Measurements from ENCODE around the gene UBE2QL1. TPM values are rescaled to one million over a fixed set of nuclear protein-coding genes. Genes with fewer than 3 reads are reported as not detected.

The UBE2QL1 gene
- polyA plus RNA-seq, 1 experiment, result not detected

DNA sequence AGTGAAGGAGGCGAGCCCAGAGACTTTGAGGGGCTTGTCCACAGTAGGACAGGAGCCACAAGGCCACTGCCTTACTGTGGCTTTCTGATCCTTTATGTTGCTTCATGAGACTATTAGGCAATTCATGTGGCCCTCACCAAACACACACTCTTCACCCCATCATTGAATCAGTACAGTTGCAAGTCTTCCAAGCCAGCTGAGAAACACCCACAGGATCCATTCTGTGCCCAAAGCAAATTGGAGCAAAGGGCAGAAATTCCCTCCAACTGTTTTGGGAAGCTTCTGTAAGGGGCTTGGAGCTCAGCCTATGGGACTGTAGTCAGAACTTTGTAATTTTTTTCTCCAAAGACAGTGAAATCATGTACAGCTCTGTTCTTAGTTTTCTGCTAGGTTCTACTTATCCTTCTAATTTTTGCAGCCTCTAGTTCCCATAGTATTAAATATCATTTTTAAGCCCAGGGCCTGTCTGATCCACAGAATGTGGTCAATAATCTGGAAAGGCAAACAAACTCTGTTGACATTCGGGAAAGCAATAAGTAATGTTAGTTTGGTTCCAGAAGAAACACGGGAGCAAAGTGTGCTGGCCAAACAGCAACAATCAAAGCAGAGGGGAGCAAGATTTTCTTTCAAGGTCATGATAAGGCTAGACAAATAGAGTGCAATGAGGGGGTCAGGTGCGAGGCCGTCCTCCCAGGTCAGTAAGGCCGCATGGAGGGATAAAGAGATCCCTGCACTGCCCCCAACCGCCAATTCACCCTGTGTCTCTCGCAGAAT is 47.0 kb downstream of the UBE2QL1 start:
- TF ChIP-seq, protein P1, sequence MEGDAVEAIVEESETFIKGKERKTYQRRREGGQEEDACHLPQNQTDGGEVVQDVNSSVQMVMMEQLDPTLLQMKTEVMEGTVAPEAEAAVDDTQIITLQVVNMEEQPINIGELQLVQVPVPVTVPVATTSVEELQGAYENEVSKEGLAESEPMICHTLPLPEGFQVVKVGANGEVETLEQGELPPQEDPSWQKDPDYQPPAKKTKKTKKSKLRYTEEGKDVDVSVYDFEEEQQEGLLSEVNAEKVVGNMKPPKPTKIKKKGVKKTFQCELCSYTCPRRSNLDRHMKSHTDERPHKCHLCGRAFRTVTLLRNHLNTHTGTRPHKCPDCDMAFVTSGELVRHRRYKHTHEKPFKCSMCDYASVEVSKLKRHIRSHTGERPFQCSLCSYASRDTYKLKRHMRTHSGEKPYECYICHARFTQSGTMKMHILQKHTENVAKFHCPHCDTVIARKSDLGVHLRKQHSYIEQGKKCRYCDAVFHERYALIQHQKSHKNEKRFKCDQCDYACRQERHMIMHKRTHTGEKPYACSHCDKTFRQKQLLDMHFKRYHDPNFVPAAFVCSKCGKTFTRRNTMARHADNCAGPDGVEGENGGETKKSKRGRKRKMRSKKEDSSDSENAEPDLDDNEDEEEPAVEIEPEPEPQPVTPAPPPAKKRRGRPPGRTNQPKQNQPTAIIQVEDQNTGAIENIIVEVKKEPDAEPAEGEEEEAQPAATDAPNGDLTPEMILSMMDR (IDR thresholded peaks at IDR 0.05; ENCODE audit: low read depth, low read length), result no peak
- no peaks in the 10 kb centered on the region; the same call in 1 of the 2 replicates for H3K9me3 ChIP-seq (ENCODE audit: control insufficient read depth, insufficient read depth, low read length)
- H3K27ac ChIP-seq (ENCODE audit: low read depth, low read length), result no peak overlapping the region
- POLR2A ChIA-PET, result interaction anchor here (0.7 kb wide), 1 partner anchor 67 kb away, joined by 3 read pairs; no protein-coding TSS in a partner anchor
- no peak overlapping the region for H3K4me3 ChIP-seq (ENCODE audit: low read depth, low read length)
- CTCF ChIA-PET, result no interaction called here
- no peak for DNase-seq (ENCODE audit: low read depth, low spot score)
- H3K27me3 ChIP-seq (ENCODE audit: control insufficient read depth, insufficient read depth, low read length), result peaks cover 3% of the 10 kb centered on the region

DNA sequence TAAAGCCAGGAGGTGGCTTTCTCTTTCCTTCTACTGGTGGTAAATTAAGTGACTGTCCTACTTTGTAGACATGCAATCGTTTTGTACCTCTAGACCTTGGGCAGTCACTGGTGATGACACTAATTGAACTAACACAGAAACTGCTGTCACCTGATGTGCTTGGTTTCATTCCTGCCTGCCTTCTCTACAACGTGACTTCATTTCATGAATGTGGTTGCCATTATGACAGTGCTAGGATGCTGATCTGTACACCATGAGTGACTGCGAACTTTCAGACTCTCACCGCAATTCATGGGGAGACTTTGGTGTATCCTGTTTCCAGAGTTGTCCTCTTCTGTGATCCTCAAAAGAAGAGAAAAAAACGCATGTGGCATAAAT is 47.5 kb downstream of the UBE2QL1 start:
- ChIA-PET CTCF (no interaction called here), POLR2A (interaction anchor here (0.7 kb wide), 1 partner anchor 67 kb away, joined by 3 read pairs; no protein-coding TSS in a partner anchor)
- H3K9me3 ChIP-seq (ENCODE audit: control insufficient read depth, insufficient read depth, low read length), result no peaks in the 10 kb centered on the region; the same call in 1 of the 2 replicates
- DNase-seq (ENCODE audit: low read depth, low spot score), result no peak
- H3K4me3 ChIP-seq (ENCODE audit: low read depth, low read length), result no peak overlapping the region
- no peak overlapping the region for H3K27ac ChIP-seq (ENCODE audit: low read depth, low read length)
- TF ChIP-seq, protein P1 (IDR thresholded peaks at IDR 0.05; ENCODE audit: low read depth, low read length), result no peak
- H3K27me3 ChIP-seq (ENCODE audit: control insufficient read depth, insufficient read depth, low read length), result peaks cover 3% of the 10 kb centered on the region

DNA sequence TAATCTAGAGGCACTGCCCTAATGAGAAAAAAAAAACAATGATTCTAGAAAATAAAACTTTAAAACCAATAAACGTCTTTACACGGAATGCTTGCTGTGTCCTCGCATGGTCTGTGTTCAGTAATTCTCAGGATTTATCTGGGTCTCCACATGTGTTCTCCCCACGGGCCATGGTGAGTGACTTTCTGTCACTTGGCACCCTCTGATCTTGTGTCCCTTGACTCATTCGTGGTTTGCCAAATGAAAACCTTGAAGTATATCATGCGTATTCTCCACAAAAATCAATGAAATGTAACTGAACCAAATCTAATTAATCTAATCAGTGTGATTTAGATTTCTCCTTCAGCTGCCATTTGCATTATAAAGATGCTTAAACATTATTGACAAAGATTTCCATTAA is 48.0 kb downstream of the UBE2QL1 start:
- peaks cover 3% of the 10 kb centered on the region for H3K27me3 ChIP-seq (ENCODE audit: control insufficient read depth, insufficient read depth, low read length)
- ChIA-PET CTCF (no interaction called here), POLR2A (no interaction called here)
- H3K9me3 ChIP-seq (ENCODE audit: control insufficient read depth, insufficient read depth, low read length), result no peaks in the 10 kb centered on the region; the same call in 1 of the 2 replicates
- no peak overlapping the region for H3K4me3 ChIP-seq (ENCODE audit: low read depth, low read length)
- H3K27ac ChIP-seq (ENCODE audit: low read depth, low read length), result no peak overlapping the region
- DNase-seq (ENCODE audit: low read depth, low spot score), result no peak
- TF ChIP-seq, protein P1 (IDR thresholded peaks at IDR 0.05; ENCODE audit: low read depth, low read length), result no peak

DNA sequence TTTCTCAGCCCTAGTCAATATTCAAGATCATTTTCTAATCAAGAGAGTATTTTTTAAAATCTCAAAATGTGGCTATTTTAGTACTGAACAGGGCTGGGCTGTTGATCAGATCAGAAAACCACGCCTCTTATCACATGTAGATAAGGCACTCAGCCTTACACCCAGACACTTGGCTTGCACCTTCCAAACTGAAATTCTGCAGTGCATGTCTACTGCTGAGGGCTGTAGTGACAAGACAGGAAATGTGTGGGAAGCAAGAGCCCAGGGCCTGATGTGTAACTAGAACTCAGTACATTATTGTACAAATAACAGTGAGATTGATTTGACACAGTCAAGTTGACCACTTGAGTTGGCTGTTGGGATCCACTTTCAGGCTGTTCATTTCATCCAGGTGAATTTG is 48.6 kb downstream of the UBE2QL1 start:
- POLR2A ChIA-PET, result no interaction called here
- DNase-seq (ENCODE audit: low read depth, low spot score), result no peak
- Histone ChIP-seq H3K27ac (ENCODE audit: low read depth, low read length) (no peak overlapping the region), H3K4me3 (ENCODE audit: low read depth, low read length) (no peak overlapping the region), H3K27me3 (ENCODE audit: control insufficient read depth, insufficient read depth, low read length) (peaks cover 3% of the 10 kb centered on the region), H3K9me3 (ENCODE audit: control insufficient read depth, insufficient read depth, low read length) (no peaks in the 10 kb centered on the region)
- CTCF ChIA-PET, result no interaction called here
- TF ChIP-seq, protein P1 (IDR thresholded peaks at IDR 0.05; ENCODE audit: low read depth, low read length), result no peak

DNA sequence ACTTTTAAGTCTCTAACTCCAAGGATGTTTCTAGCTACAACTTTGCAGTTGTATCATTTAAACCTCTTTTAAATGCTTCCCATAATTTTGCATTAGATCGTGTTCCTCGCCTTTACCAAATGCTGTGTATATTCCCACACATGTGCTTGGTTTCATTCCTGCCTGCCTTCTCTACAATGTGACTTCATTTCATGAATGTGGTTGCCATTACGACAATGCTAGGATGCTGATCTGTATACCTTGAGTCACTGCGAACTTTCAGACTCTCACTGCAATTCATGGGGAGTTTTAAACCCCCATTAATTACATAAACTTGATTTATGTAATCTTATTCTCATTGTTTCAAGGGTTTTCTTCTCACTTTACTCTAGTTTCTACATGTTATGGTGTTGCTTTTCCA is 50.3 kb downstream of the UBE2QL1 start:
- Histone ChIP-seq H3K4me3 (ENCODE audit: low read depth, low read length) (no peak overlapping the region), H3K27ac (ENCODE audit: low read depth, low read length) (no peak overlapping the region), H3K9me3 (ENCODE audit: control insufficient read depth, insufficient read depth, low read length) (no peaks in the 10 kb centered on the region), H3K27me3 (ENCODE audit: control insufficient read depth, insufficient read depth, low read length) (peaks cover 3% of the 10 kb centered on the region)
- DNase-seq (ENCODE audit: low read depth, low spot score), result no peak
- TF ChIP-seq, protein P1 (IDR thresholded peaks at IDR 0.05; ENCODE audit: low read depth, low read length), result no peak
- CTCF ChIA-PET, result no interaction called here
- POLR2A ChIA-PET, result no interaction called here
